ENCODE data around the gene CBFA2T2.
"Not testable (repeated sequence)": the region's sequence is repeated elsewhere in the genome, so short reads cannot be mapped to it uniquely, and the experiment has no call there.

Gene CBFA2T2

GRCh38 chr20:33553516-33553915 lies 63.6 kb downstream of the CBFA2T2 start:
- no peak for DNase-seq

GRCh38 chr20:33554914-33555420 lies 65.1 kb downstream of the CBFA2T2 start:
- no peak for DNase-seq

GRCh38 chr20:33555755-33556154 lies 65.9 kb downstream of the CBFA2T2 start:
- no peak for DNase-seq

GRCh38 chr20:33556246-33556645 lies 66.3 kb downstream of the CBFA2T2 start:
- no peak for DNase-seq

- DNase-seq = no peak
These were observed 68.7 kb downstream of the CBFA2T2 start for GRCh38 chr20:33558348-33559144.

- DNase-seq = no peak
These were observed 69.3 kb downstream of the CBFA2T2 start for GRCh38 chr20:33559212-33559611.

GRCh38 chr20:33560026-33560425 lies 70.1 kb downstream of the CBFA2T2 start:
- no peak for DNase-seq

GRCh38 chr20:33561053-33561452 lies 71.2 kb downstream of the CBFA2T2 start:
- not testable (repeated sequence) for DNase-seq

GRCh38 chr20:33561692-33562601 lies 72.1 kb downstream of the CBFA2T2 start:
- no peak for DNase-seq

GRCh38 chr20:33563788-33564187 lies 73.9 kb downstream of the CBFA2T2 start:
- DNase-seq = no peak

GRCh38 chr20:33566781-33567603 lies 77.1 kb downstream of the CBFA2T2 start:
- DNase-seq = no peak

- DNase-seq = no peak
These were observed 78.1 kb downstream of the CBFA2T2 start for GRCh38 chr20:33567949-33568348.

- DNase-seq = no peak
These were observed 78.5 kb downstream of the CBFA2T2 start for GRCh38 chr20:33568378-33568777.

GRCh38 chr20:33568868-33569801 lies 79.2 kb downstream of the CBFA2T2 start:
- no peak for DNase-seq

- no peak for DNase-seq
These were observed 80.0 kb downstream of the CBFA2T2 start for GRCh38 chr20:33569802-33570391.

- no peak for DNase-seq
These were observed 80.8 kb downstream of the CBFA2T2 start for GRCh38 chr20:33570743-33571142.

GRCh38 chr20:33573268-33573667 lies 83.4 kb downstream of the CBFA2T2 start:
- DNase-seq = not testable (repeated sequence)

GRCh38 chr20:33575282-33575681 lies 85.4 kb downstream of the CBFA2T2 start:
- DNase-seq = no peak

GRCh38 chr20:33576432-33577125 lies 86.7 kb downstream of the CBFA2T2 start:
- DNase-seq = no peak

GRCh38 chr20:33578510-33578909 lies 88.6 kb downstream of the CBFA2T2 start:
- DNase-seq = no peak

- no peak for DNase-seq
These were observed 93.2 kb downstream of the CBFA2T2 start for GRCh38 chr20:33583143-33583542.
